Inferior parietal cortex (tissue), 1 donor: Measurements from ENCODE around the gene CYP2C8.
"Not testable (repeated sequence)": the region's sequence is repeated elsewhere in the genome, so short reads cannot be mapped to it uniquely, and the experiment has no call there.

Experiments used
- DNase-seq: peaks from one replicate; pipeline ENCODE4 v3.0.0-alpha.2; 2016; ENCODE audit errors: extremely low spot score

The CYP2C8 gene

GRCh38 chr10:95069286-95069685 lies at the start of gene CYP2C8:
Gene CYP2C8 (minus strand): TSS chr10:95069497. CDS start chr10:95069402, 95 bp downstream.
- DNase-seq = no peak

DNA sequence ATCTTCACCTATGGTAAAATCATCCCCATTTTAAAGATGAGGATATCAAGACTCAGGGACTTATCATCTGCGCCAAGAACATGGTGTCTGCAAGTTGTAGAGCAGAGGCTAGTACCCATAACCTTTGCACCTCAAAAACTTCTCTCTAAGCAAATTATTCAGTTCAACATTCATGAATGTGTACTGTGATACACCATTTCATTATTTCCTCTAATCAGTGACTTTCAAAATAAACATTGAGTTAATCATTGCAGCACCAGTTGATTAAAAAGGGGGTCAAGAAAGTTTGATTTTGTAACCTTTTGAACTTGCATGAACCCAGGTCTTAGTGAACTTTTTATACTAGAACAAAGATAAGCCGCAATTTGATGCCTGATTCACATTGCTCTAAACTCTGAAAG lies 47.6 kb upstream of the CYP2C8 start:
- DNase-seq = no peak

DNA sequence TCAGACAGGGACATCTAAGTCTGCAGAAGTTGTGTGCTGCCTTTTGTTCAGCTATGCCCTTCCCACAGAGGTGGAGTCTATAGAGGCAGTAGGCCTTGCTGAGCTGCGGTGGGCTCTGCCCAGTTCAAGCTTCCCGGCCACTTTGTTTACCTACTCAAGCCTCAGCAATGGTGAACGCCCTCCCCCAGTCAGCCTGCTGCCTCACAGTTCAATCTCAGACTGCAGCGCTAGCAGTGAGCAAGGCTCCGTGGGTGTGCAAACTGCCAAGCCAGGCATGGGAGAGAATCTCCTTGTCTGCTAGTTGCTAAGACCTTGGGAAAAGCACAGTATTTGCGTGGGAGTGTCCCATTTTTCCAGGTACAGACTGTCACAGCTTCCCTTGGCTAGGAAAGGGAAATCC lies 41.5 kb upstream of the CYP2C8 start:
- DNase-seq = not testable (repeated sequence)

DNA sequence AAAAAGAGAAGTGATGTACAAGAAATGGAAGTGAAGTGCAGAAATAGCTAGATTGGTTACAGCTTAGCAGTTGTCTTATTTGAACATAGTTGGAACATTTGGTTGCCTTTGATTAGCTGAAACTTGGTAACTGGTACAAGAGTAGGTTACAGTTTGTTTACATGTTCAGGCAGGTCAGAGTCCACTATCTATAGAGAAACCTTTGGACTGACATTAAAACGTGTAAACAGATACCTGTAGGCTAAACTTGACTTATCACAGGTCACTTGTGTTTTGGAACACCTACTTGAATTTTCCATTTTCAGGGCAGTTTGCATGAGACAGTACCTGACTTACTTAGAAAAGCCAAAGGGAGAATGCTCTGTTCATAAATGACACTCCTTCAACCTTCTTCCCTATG lies 28.5 kb upstream of the CYP2C8 start:
- no peak for DNase-seq

GRCh38 chr10:95096143-95096542 lies 26.8 kb upstream of the CYP2C8 start:
- DNase-seq = no peak

GRCh38 chr10:95079626-95080025 lies 10.3 kb upstream of the CYP2C8 start:
- not testable (repeated sequence) for DNase-seq

- no peak for DNase-seq
Observed at GRCh38 chr10:95077556-95077955, 8.3 kb upstream of the CYP2C8 start.

DNA sequence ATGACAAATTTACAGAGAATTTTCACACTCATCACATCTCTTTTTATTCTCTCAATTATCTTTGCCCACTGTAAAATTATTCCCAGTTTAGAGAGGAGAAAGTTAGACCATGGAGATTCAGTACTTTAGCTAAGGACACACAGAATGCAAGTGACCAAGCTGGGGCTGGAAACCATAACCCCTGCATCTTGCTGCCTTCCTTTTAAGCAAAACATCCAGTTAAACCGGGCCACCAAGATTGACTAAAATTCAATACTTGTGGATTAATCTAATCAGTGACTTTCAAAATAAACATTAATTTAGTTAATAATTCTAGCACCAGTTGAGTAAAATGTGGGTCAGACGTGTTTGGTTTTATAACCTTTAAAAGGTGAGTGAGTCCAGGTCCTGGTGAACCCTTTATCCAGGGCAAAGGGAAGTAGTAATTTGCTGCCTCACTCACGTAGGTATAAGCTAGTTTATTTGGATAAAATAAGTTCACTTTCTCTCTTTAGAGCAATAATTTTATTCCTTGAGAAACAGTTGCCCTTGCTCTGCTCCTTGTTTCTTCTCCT lies 1.9 kb upstream of the CYP2C8 start:
- DNase-seq = no peak

DNA sequence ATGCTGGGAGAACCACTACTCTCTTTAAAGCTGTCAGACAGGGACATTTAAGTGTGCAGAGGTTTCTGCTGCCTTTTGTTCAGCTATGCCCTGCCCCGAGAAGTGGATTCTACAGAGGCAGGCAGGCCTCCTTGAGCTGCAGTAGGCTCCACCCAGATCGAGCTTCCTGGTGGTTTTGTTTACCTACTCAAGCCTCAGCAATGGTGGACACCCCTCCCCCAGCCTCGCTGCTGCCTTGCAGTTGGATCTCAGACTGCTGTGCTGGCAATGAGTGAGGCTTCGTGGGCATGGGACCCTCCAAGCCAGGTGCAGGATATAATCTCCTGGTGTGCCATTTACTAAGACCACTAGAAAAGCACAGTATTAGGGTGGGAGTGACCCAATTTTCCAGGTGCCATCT lies 5.2 kb downstream of the CYP2C8 start:
- not testable (repeated sequence) for DNase-seq

DNA sequence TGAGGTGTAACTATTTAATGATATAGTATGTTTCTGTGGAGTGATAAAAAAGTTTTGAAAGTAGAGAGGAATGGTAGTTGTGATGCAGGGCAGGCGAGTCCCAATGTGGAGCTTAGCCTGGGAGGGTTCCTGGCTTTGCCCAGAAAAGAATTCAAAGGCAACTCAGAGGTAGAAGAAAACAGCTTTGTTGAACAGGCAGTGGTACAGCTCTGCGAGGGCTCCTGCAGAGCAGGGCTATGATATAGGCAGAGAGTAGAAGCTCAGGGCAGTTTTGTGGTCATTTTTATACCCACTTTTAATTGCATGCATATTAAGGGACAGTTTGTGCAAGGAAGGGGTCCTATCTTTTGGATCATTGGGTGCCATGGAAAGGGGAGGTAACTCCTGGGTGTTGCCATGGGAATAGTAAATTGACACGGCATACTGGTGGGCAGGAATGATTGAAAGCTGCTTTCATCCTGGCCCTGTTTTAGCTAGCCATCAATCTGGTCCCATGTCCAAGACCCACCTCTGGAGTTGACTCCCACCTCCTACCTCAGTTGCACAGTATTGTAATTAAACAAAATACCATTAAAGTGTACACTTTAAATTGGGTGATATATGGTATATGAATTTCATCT lies 12.4 kb downstream of the CYP2C8 start:
- no peak for DNase-seq

DNA sequence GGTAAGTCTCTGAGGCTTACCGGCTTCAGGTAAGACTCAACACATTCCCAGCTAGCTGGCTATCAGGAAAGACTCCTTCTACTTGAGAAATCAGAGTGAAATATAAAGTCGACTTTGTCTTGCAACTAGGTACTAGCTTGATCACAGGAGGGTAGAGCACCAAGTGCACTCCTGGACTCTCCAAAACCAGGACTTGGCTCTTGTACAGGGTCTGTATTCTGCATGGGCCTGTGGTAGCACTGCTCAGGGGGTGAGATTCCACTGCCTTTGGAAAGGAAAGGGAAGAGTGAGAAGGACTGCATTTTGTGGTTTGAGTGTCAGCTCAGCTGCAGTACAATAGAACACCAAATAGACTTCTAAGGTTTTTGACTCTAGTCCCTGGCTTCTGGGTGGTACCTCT lies 19.4 kb downstream of the CYP2C8 start:
- DNase-seq = no peak

DNA sequence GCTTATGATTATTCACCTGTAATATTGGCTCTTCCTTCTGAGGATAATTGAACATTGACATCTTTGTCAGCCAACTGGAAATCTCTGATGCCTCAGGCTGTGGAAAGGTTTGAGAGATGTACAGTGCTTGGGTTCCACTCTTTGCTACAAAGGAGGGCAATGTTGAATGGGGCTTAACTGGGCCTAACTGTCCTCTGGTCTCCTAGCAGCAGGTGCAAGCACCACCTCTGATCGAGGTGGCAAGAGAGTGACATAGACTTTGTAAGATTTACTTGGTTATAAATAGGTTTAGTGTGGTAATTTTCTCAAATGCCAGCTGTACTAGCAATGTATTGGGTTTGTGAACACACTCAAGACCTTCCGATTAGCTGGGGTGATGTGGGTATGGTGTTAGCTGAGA lies 21.1 kb downstream of the CYP2C8 start:
- DNase-seq = no peak

- no peak for DNase-seq
Observed at GRCh38 chr10:95039281-95039680, 30.0 kb downstream of the CYP2C8 start.

GRCh38 chr10:95035332-95036295 lies 33.7 kb downstream of the CYP2C8 start:
- DNase-seq = no peak

- no peak for DNase-seq
Observed at GRCh38 chr10:95034401-95034800, 34.9 kb downstream of the CYP2C8 start.

- no peak for DNase-seq
Observed at GRCh38 chr10:95031656-95032055, 37.6 kb downstream of the CYP2C8 start.

- no peak for DNase-seq
Observed at GRCh38 chr10:95026461-95026860, 42.8 kb downstream of the CYP2C8 start.

GRCh38 chr10:94997741-94998174 lies 71.5 kb downstream of the CYP2C8 start:
- no peak for DNase-seq

DNA sequence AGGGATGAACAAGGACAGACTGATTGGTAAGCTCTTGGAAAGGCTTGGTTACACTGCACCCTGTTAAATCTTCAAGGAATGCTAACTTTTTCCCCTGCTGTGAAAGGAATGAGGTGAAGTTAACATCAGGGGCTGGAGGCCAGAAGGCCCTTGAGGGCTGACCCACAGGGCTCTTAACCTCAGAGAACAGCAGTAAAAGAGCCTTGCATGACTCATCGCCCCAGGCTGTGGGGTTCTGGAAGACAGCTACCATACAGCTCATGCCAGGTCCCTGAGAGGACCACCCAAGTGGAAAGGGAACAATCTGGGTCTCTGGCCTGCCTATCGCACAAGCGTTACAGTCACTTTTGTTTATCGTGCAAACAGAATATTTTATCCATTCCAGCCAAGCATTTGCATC lies 76.5 kb downstream of the CYP2C8 start:
- no peak for DNase-seq

DNA sequence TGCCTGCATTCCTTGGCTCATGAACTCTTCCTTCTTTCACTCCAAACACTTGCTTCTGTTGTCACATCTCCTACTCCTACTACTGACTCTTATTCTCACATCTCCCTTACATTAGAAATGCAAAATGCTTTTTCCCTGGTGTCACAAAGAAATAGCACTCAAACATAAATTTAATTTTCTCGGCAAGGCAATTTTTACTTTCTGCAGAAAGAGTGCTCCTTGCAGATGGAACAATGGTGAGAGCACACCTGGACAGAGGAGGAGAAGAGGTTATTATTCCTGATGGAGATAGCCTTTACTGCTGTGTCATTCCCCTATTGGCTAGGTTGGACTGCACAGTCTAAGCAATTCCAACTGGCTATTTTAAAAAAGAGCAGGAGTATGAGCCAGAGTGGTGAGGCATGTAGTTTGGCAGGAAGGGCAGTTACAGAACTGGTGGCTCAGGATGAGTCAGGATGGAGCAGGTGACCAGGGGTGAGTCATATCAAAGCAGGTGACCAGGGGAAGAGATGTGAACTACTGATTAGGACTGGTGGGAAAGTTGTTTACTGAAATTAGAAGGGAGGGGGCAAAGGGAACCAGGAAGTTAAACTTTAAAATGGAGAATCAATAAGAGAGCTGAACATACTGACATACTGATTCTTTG lies 77.9 kb downstream of the CYP2C8 start:
- no peak for DNase-seq

DNA sequence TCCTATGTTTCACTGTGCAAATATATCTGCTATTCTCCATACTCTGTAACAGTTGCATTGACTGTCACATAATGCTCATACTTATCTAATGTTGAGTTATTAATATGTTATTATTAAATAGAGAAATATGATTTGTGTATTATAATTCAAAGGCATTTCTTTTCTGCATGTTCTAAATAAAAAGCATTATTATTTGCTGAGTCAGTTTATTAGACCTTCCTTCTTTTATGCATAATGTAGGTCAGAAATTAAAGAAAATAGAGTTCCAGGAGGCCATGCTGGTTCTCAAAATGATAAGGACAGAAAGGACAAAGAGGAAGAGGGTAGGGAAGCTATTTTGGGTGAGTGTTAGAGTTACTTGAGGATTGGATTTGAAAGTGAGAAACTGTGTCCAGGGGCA lies 80.1 kb downstream of the CYP2C8 start:
- no peak for DNase-seq
